Caki2 (cell line): Measurements from ENCODE around the gene PBX1. TPM values are rescaled to one million over a fixed set of nuclear protein-coding genes. Genes with fewer than 3 reads are reported as not detected.

ENCODE experiments used
- DNase-seq: peaks from one replicate; pipeline ENCODE4 v3.0.0-alpha.2; 2015; ENCODE audit warnings: low read depth
- in situ Hi-C: cut with HindIII; loops from 2 replicates; pipeline ENCODE4 v1.10.0; 2016; ENCODE audit warnings: low sequenced_read_pairs, low pct_unique_long_range_greater_than_20kb, mixed read lengths
- total RNA-seq: library from RNA; depleted of rRNA; stranded (reverse); fragments of >200 nt; shearing (Covaris generic); gene quantifications from 2 replicates; pipeline ENCODE4 v1.2.3, GENCODE V29; 2014; ENCODE audit warnings: low replicate concordance

PBX1 gene
- total RNA-seq, 1 experiment from 2014 or later = 9.6 TPM

GRCh38 chr1:164792410-164793004, 233.5 kb downstream of the PBX1 start:
- no peak for DNase-seq
- in situ Hi-C loops = no loop called here

- DNase-seq = peak; percentile 69
- in situ Hi-C loops = no loop called here
Measured at GRCh38 chr1:164794356-164794755, 235.4 kb downstream of the PBX1 start.

GRCh38 chr1:164796916-164797315, 237.9 kb downstream of the PBX1 start:
- DNase-seq = no peak
- in situ Hi-C loops = no loop called here

- no peak for DNase-seq
- in situ Hi-C loops = no loop called here
Measured at GRCh38 chr1:164801246-164801731, 242.3 kb downstream of the PBX1 start.

- in situ Hi-C loops = no loop called here
- DNase-seq = no peak
Measured at GRCh38 chr1:164801791-164802502, 243.0 kb downstream of the PBX1 start.

- in situ Hi-C loops = no loop called here
- DNase-seq = no peak
Measured at GRCh38 chr1:164802529-164803282, 243.7 kb downstream of the PBX1 start.

- in situ Hi-C loops = no loop called here
- no peak for DNase-seq
Measured at GRCh38 chr1:164803366-164803765, 244.4 kb downstream of the PBX1 start.

GRCh38 chr1:164804366-164804765, 245.4 kb downstream of the PBX1 start:
- in situ Hi-C loops = no loop called here

GRCh38 chr1:164805399-164805798, 246.4 kb downstream of the PBX1 start:
- DNase-seq = no peak
- in situ Hi-C loops = no loop called here

More at GRCh38 chr1:164804366-164804765, 245.4 kb downstream of the PBX1 start:
- DNase-seq = no peak

- DNase-seq = no peak
- in situ Hi-C loops = no loop called here
Measured at GRCh38 chr1:164806531-164806930, 247.5 kb downstream of the PBX1 start.

- DNase-seq = no peak
- in situ Hi-C loops = no loop called here
Measured at GRCh38 chr1:164813776-164814175, 254.8 kb downstream of the PBX1 start.

GRCh38 chr1:164821648-164822047, 262.7 kb downstream of the PBX1 start:
- in situ Hi-C loops = no loop called here
- DNase-seq = no peak

- no peak for DNase-seq
- in situ Hi-C loops = no loop called here
Measured at GRCh38 chr1:164823486-164824279, 264.7 kb downstream of the PBX1 start.

GRCh38 chr1:164824542-164824941, 265.6 kb downstream of the PBX1 start:
- in situ Hi-C loops = no loop called here
- DNase-seq = no peak

GRCh38 chr1:164830628-164831027, 271.6 kb downstream of the PBX1 start:
- in situ Hi-C loops = no loop called here
- no peak for DNase-seq

- no peak for DNase-seq
- in situ Hi-C loops = no loop called here
Measured at GRCh38 chr1:164834641-164835040, 275.7 kb downstream of the PBX1 start.

GRCh38 chr1:164836614-164837018, 277.6 kb downstream of the PBX1 start:
- no peak for DNase-seq
- in situ Hi-C loops = no loop called here

- in situ Hi-C loops = no loop called here
- no peak for DNase-seq
Measured at GRCh38 chr1:164838786-164839185, 279.8 kb downstream of the PBX1 start.
